ENCODE data around the gene FKBP8. TPM values are rescaled to one million over a fixed set of nuclear protein-coding genes. Genes with fewer than 3 reads are reported as not detected.

The FKBP8 gene
- total RNA-seq, 1 donor, result 288 TPM

DNA sequence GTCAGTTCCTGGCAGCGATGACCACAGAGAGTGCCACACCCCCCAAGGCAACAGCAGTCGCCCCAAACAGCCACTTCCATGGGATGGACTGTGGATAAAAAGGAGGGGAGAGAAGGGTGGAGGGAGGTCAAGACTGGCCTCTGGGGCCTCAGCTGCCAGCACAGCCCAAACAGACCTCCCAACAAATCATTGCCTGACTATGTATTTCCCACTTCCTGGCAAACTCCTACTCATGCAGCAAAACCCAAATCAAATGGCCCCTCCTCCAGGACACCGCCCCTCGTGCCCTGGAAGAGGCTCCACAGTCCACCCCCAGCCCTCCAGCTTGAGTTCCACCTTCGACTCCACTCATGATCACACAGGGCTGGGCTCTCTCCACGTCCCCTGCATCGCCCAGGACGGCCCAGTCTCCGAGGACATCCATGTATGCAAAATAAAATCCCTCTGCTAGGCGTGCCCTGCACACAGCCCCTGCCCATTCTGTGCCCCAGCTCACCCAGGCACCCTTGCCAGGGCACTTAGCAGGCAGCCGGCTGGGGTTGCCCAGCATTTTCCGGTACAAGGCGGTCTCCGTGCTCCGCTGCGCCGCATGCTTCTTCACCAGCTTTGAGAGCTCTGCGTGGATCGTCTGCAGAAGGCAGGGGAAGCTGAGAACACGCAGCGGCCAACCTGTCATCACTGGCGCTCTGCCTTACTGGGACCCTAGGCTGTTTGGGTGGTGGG, 11.0 kb downstream of the FKBP8 start:
- Histone ChIP-seq H3K27ac (ENCODE audit: low read depth, low read length) (no peak overlapping the region), H3K4me1 (ENCODE audit: insufficient read depth, low read length) (no peaks in the 10 kb centered on the region), H3K79me2 (ENCODE audit: insufficient read depth, low read length) (no peaks in the 10 kb centered on the region), H3K36me3 (ENCODE audit: insufficient read depth, low read length) (peaks cover 37% of the 10 kb centered on the region), H3K4me3 (ENCODE audit: insufficient read depth, low read length) (no peak overlapping the region), H2AFZ (ENCODE audit: low read length) (no peak overlapping the region), H3K27me3 (ENCODE audit: insufficient read depth, low read length) (no peaks in the 10 kb centered on the region), H3K9me3 (ENCODE audit: low read depth, low read length) (no peaks in the 10 kb centered on the region), H3K4me2 (ENCODE audit: insufficient read depth, low read length) (no peak overlapping the region), H4K20me1 (ENCODE audit: insufficient read depth, low read length) (no peaks in the 10 kb centered on the region)
- peak; percentile 65 for DNase-seq (ENCODE audit: insufficient read length, low spot score, missing footprints)
- TF ChIP-seq, protein P1, sequence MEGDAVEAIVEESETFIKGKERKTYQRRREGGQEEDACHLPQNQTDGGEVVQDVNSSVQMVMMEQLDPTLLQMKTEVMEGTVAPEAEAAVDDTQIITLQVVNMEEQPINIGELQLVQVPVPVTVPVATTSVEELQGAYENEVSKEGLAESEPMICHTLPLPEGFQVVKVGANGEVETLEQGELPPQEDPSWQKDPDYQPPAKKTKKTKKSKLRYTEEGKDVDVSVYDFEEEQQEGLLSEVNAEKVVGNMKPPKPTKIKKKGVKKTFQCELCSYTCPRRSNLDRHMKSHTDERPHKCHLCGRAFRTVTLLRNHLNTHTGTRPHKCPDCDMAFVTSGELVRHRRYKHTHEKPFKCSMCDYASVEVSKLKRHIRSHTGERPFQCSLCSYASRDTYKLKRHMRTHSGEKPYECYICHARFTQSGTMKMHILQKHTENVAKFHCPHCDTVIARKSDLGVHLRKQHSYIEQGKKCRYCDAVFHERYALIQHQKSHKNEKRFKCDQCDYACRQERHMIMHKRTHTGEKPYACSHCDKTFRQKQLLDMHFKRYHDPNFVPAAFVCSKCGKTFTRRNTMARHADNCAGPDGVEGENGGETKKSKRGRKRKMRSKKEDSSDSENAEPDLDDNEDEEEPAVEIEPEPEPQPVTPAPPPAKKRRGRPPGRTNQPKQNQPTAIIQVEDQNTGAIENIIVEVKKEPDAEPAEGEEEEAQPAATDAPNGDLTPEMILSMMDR (IDR thresholded peaks at IDR 0.05; ENCODE audit: extremely low read depth, low read depth, low read length), result no peak

DNA sequence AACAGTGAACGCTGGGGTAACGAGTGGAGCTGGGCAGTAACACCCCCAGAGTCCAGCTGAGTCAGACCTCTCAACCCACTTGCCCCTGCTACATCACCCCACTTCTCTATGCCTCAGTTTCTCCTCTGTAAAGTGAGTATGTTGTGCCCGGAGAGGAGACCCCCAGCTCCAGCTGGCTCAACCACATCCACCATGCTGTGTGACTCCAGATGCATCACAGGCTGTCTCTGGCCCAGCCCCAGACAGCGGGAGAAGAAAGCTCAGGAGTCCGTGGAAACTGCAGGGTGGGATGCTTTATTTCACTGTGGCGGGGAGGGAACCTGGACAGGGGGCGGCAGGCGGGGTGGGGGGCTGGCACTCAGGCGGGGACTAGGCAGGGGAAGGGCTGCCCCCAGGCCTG, 11.9 kb downstream of the FKBP8 start:
- Histone ChIP-seq H3K4me3 (ENCODE audit: insufficient read depth, low read length) (no peak overlapping the region), H3K4me2 (ENCODE audit: insufficient read depth, low read length) (no peak overlapping the region), H2AFZ (ENCODE audit: low read length) (no peak overlapping the region), H3K9me3 (ENCODE audit: low read depth, low read length) (no peaks in the 10 kb centered on the region), H3K36me3 (ENCODE audit: insufficient read depth, low read length) (peaks cover 33% of the 10 kb centered on the region), H4K20me1 (ENCODE audit: insufficient read depth, low read length) (no peaks in the 10 kb centered on the region), H3K4me1 (ENCODE audit: insufficient read depth, low read length) (no peaks in the 10 kb centered on the region), H3K27ac (ENCODE audit: low read depth, low read length) (no peak overlapping the region), H3K79me2 (ENCODE audit: insufficient read depth, low read length) (no peaks in the 10 kb centered on the region), H3K27me3 (ENCODE audit: insufficient read depth, low read length) (no peaks in the 10 kb centered on the region)
- TF ChIP-seq, protein P1 (IDR thresholded peaks at IDR 0.05; ENCODE audit: extremely low read depth, low read depth, low read length), result no peak
- peak; percentile 50 for DNase-seq (ENCODE audit: insufficient read length, low spot score, missing footprints)

DNA sequence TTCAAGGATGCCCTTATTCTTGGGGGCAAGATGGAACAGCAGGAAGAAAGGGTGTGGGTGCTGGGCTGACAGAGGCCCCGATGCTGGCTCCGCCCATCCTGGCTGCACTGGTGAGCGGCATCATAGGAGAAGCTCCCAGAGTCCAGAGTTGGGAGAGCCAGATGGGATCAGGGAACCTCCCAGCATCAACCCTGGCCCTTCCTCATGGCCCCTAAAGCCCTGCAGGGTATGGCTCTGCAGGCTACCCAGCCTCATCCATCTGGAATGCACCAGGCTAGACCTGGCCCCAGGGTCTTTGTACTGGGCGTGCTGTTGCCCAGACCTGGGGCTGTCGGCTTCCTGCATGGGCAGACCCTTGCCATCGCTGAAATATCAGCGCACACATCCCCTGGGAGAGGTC, 13.6 kb downstream of the FKBP8 start:
- TF ChIP-seq, protein P1 (IDR thresholded peaks at IDR 0.05; ENCODE audit: extremely low read depth, low read depth, low read length), result no peak
- Histone ChIP-seq H3K27me3 (ENCODE audit: insufficient read depth, low read length) (no peaks in the 10 kb centered on the region), H3K36me3 (ENCODE audit: insufficient read depth, low read length) (peaks cover 20% of the 10 kb centered on the region), H3K9me3 (ENCODE audit: low read depth, low read length) (no peaks in the 10 kb centered on the region), H3K4me3 (ENCODE audit: insufficient read depth, low read length) (no peak overlapping the region), H3K4me1 (ENCODE audit: insufficient read depth, low read length) (no peaks in the 10 kb centered on the region), H2AFZ (ENCODE audit: low read length) (no peak overlapping the region), H3K4me2 (ENCODE audit: insufficient read depth, low read length) (no peak overlapping the region), H3K27ac (ENCODE audit: low read depth, low read length) (no peak overlapping the region), H4K20me1 (ENCODE audit: insufficient read depth, low read length) (no peaks in the 10 kb centered on the region), H3K79me2 (ENCODE audit: insufficient read depth, low read length) (no peaks in the 10 kb centered on the region)
- peak; percentile 67 for DNase-seq (ENCODE audit: insufficient read length, low spot score, missing footprints)

DNA sequence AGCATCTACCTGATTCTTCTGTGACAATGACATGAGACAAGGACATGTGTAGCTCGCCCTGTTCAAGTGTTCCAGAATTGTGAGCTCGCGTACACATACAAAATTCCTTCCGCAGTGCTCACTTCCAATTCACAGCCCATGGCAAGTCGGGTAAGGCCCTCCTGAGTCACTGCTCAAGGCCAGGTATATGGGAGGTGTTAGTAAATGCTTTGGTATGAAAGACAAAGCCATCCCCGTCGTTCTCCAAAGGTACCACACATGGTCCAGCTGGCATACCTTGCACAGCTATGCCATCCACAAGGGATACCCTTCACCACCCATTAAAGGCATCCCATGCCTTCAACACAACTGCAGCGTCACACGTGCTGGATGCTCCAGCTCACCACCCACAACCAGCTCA, 17.1 kb downstream of the FKBP8 start:
- no peaks in the 10 kb centered on the region for H3K9me3 ChIP-seq (ENCODE audit: low read depth, low read length)
- H3K4me1 ChIP-seq (ENCODE audit: insufficient read depth, low read length), result no peaks in the 10 kb centered on the region
- peaks cover 2% of the 10 kb centered on the region for H3K36me3 ChIP-seq (ENCODE audit: insufficient read depth, low read length)

More for the DNA sequence above, 17.1 kb downstream of the FKBP8 start:
- Histone ChIP-seq H3K27ac (ENCODE audit: low read depth, low read length) (no peak overlapping the region), H3K79me2 (ENCODE audit: insufficient read depth, low read length) (peaks cover 6% of the 10 kb centered on the region), H3K4me3 (ENCODE audit: insufficient read depth, low read length) (no peak overlapping the region), H3K27me3 (ENCODE audit: insufficient read depth, low read length) (no peaks in the 10 kb centered on the region), H4K20me1 (ENCODE audit: insufficient read depth, low read length) (no peaks in the 10 kb centered on the region), H3K4me2 (ENCODE audit: insufficient read depth, low read length) (no peak overlapping the region), H2AFZ (ENCODE audit: low read length) (no peak overlapping the region)
- peak; percentile 78 for DNase-seq (ENCODE audit: insufficient read length, low spot score, missing footprints)
- TF ChIP-seq, protein P1 (IDR thresholded peaks at IDR 0.05; ENCODE audit: extremely low read depth, low read depth, low read length), result no peak
